Activated naive CD4-positive, alpha-beta T cell (primary cell): ENCODE results near the gene PPP1R15B.
"Not testable (repeated sequence)": the region's sequence is repeated elsewhere in the genome, so short reads cannot be mapped to it uniquely, and the experiment has no call there.

ENCODE experiments used
- DNase-seq, 4 experiments: peaks; one replicate each; lab custom pipeline; 2025; lab: John Stamatoyannopoulos, UW

PPP1R15B gene

DNA sequence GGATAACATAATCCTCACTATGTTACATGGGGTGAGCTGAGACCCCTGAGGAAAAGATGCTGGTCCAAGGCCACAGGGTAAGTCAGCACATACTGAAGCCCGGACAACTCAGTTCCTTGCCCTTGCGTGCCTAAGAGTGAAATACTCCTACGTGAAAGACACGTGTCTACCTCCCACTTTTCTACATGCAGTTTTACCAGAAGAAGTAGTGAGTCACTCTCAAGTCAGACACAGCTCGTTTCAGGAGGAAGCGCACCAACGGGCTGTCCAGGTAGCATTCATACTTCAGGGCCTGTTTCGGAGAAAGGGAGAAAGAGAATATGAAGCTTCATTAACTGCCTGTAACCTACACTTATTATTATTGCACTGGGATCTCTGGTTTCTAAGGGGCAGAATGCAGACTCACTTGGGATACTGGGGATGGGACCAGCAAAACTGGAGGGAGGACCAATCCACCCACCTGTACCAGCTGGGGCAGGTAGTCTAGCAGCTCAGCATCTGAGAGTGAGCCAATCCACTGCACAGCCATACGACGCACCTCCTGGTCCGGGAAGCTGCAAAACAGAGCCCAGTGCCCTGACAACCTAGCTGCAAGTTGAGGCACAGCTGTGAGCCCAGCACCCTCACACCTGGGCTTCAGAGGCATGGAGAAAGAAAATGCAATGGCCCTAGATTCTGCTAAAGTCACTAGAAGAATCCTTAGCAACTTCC is 32.4 kb upstream of the PPP1R15B start:
- DNase-seq = no peak

DNA sequence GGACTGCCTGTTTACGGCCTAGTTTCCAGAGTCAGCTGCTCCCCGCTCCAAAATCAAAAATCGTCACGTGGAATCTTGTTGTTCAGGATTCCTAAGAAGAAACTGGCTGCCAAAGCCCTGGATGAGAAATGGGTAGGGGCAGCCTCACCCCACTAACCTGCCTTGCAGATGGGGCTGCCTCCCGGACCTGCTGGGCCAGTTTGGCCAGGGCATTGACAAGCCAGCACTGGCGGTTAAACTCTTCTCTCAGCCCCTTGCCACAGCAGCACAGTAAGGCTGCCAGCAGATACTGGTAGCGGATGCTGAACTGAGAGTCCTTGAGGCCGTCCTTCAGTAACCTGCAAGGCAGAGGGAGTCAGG is 31.6 kb upstream of the PPP1R15B start:
- DNase-seq = no peak

DNA sequence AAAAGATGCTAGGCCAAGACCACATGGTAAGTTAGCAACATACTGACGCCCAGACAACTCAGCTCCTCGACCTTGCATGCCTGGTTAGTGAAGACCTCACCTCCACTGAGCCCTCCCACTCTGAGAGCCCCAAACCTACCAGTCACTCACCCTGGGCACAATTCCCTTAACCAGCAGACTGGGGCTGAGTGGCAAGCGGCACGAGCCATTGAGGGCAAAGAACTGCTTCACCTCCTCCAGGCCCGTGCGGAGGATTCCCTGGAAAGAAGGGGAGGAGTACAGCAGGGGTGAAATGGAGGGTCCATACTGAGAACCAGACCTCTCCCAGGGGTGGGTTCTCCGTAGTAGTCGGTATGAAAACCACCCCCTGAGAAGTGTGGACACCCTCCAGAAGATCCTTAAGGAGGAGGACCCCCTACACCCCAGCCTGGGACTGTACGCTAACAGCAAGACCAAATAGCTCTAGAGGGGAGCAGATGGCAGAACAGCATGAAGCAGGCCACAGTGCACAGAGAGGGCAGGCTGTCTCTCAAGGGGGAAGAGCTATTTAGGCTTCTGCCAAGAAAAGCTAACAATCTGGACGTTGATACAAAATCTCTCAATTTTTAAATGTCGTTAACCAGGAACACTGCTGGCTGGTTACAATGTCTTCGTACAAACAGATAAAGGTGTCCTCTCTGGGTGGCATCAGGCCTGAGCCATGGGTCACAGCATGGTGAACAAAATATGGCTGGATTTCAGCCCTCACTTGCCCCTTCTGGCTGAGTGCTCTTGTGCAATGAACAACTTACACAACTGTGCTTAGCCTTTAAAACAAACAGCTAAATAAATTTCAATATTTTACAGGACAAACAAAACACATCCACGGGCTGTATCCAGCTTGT is 31.0 kb upstream of the PPP1R15B start:
- no peak for DNase-seq

- no peak for DNase-seq
These were observed 29.9 kb upstream of the PPP1R15B start for GRCh38 chr1:204441558-204441957.

- no peak for DNase-seq
These were observed 28.2 kb upstream of the PPP1R15B start for GRCh38 chr1:204439621-204440375.

DNA sequence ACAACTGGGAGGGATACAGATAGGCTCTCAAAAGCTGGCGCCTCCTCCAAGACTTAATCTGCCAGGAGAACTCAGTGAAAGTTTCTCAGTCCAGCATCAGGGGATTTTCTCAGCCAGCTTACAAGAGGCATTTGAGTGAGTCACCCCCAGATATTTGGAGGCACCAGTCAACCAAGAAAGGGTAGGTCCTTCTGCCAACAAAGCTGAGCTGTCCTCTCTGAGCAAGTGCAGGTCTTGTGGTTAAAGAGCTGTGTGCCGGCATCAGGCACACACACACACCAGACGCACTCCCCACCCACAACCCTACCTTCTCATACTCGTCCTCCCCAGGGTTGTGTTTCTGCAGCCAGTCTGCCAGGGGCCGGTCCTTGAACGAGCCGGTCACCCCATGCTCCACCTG is 27.0 kb upstream of the PPP1R15B start:
- no peak for DNase-seq

- no peak for DNase-seq
These were observed 26.4 kb upstream of the PPP1R15B start for GRCh38 chr1:204437796-204438570.

DNA sequence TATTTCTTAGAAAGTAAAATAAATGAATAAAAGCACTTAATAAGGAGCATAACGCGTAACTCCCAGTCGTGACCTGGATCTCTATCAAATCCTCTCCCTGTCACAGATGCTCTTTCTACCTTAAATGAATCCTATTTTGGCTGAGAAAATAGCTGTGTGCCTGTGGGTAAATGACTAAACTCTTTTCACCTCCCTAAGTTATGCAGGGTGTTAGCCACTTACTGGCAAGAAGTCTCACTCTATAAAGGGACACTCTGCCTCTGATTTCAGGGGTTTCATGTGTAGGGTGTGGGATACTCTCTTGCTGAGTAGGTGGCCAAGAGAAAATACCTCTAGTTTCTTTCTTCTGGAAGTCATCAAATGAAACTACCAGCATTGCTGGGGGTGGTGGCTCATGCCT is 24.3 kb upstream of the PPP1R15B start:
- DNase-seq = no peak

- no peak for DNase-seq
These were observed 23.8 kb upstream of the PPP1R15B start for GRCh38 chr1:204435381-204435831.

- DNase-seq = no peak
These were observed 22.6 kb upstream of the PPP1R15B start for GRCh38 chr1:204434116-204434755.

DNA sequence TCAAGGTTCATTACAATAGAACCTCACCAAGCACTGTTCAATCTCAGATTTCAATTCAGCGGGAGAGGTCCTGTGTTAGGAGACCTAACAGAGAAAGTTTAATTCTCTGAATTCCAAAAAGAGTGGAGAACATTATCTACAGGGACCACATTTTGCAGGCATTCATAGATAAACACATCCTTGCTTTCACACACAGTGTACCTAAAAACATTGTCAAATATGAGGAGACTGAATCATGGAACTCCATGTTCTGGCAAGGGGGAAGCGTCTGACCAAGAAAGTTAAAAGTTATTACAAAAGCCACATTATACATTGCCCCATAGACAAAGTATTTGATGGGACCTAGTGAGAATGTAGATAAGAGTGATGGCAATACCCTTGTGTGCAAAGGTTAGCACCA is 21.1 kb upstream of the PPP1R15B start:
- no peak for DNase-seq

GRCh38 chr1:204431310-204432184 is 19.9 kb upstream of the PPP1R15B start:
- peak; percentile 44 to 73 (median 65) for DNase-seq

GRCh38 chr1:204429746-204430145 is 18.1 kb upstream of the PPP1R15B start:
- no peak for DNase-seq

DNA sequence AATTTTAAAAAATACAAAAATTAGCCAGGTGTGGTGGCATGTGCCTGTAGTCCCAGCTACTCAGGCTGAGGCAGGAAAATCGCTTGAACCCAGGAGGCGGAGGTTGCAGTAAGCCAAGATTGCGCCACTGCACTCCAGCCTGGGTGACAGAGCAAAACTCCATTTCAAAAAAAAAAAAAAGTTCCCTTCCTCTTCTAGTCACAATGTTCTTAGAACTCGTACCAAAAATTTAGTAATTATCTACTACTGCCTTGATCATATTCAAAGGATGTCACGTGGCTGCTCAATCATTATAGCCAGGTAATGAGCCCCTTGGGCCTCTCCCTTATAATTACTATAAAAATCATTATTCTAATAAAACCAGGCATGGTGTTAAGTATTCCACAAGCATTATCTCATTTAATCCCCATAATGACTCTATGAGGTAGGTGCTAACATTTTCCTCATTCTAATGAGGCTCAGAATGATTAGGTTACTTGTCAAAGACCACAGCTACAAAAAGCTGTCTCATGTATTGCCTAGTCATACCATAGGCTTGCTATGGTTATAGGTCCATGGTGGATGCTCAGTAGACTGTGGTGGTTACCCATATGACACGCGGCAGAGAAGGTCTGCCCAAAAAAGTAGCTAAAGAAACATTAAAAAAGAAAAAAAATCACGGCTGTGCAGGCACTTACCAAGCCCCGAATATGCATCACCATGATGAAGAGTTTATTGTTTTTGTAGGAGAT is 15.5 kb upstream of the PPP1R15B start:
- no peak for DNase-seq

DNA sequence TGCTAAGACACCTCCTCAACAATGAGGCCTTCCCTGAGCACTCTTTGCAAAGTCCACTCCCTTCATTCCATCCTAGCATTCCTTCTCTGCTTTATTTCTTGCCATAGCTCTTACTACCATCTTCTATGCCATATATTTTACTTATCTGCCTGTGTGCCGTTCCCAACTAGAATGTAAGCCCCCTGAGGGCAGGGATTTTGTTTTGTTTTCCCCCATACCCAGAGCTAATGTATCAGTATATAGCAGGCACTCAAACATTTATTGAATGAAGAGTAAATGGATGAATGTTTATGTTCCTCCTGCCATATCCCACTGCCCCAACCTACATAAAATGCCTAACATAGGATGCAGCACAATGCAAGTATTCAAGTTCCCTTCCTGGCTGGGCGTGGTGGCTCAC is 14.9 kb upstream of the PPP1R15B start:
- no peak for DNase-seq

GRCh38 chr1:204426035-204426436 is 14.4 kb upstream of the PPP1R15B start:
- no peak for DNase-seq

DNA sequence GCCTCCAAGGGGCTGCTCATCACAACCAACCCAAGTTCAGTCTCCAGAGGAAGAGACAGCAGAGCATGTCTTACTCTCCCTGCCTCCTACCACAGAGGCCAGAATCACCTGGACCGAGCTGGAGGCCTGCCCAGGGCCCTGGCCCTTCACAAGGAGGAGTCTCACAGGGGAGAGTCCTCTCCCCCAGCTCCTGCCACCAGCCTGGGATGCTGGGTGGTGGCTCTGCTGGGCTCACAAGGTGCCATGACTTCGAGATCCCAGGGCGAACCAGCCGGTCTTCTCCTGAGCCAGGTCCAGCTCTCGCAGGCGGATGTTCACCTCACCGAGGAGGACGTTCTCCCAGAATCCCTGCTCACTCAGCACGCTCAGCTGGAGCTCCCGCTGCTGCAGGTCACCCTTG is 13.0 kb upstream of the PPP1R15B start:
- no peak for DNase-seq

GRCh38 chr1:204422061-204422705 is 10.6 kb upstream of the PPP1R15B start:
- DNase-seq = not testable (repeated sequence)

- DNase-seq = no peak
These were observed 9.8 kb upstream of the PPP1R15B start for GRCh38 chr1:204421441-204421840.
